Activated CD4-positive, alpha-beta T cell treated with anti-CD3 and anti-CD28 coated beads, Interleukin-2, Interleukin-6, amounts not matched to agents 100 ng/mL and 50 ng/mL, durations not matched to agents 16 hours and 8 hours (primary cell): ENCODE data around the gene BLZF1.
"Not testable (repeated sequence)": the region's sequence is repeated elsewhere in the genome, so short reads cannot be mapped to it uniquely, and the experiment has no call there.

Source experiments
- DNase-seq: peaks from one replicate; pipeline ENCODE4 v3.0.0-alpha.2; 2020

Gene BLZF1, protein sequence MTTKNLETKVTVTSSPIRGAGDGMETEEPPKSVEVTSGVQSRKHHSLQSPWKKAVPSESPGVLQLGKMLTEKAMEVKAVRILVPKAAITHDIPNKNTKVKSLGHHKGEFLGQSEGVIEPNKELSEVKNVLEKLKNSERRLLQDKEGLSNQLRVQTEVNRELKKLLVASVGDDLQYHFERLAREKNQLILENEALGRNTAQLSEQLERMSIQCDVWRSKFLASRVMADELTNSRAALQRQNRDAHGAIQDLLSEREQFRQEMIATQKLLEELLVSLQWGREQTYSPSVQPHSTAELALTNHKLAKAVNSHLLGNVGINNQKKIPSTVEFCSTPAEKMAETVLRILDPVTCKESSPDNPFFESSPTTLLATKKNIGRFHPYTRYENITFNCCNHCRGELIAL

DNA sequence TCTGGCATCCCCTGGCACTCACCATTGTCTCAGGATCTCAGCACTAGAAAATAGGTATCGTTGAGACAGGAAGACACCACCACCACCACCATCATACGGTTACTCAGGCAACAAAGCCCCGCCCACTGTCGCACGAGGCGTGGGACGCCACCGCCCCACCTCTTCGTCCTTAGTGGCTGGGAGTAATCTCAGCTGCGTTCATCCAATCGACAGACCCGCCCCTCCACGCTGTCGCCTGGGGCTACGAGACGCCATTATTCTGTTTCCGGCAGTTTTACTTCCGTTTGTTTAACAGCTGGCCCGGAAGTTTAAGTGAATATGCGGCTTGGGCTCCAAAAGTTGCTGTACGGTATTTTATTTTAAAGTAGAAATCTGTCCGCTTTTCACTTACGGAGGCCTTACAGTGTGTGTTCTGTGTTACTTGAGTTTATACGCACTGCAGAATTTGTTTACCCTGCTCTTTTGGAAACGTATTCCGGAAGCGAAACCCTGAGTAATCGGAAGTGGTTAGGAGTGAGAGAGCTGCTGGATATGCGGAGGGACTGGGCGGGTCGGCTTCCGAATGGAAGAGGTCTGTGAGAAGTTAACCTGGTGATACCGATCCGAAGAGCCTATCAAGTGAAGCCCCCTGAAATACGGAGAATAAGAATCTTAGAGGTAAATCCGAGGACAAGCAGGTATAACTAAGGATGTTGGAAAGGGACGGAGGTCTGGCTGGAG lies at the start of gene BLZF1, which contains the start of gene NME7:
BLZF1 (plus strand) TSS at position 510 of the 720 bp plus-strand sequence. CDS start 1,328 bp downstream, outside the sequence.
NME7 (minus strand) TSS at position 112 of the 720 bp plus-strand sequence; CDS start at position 25, 87 bp downstream.
- peak; percentile 98 for DNase-seq

- no peak for DNase-seq
Observed at GRCh38 chr1:169318536-169319244, 49.3 kb upstream of the BLZF1 start.

- DNase-seq = no peak
Observed at GRCh38 chr1:169321539-169321938, 46.5 kb upstream of the BLZF1 start.

DNA sequence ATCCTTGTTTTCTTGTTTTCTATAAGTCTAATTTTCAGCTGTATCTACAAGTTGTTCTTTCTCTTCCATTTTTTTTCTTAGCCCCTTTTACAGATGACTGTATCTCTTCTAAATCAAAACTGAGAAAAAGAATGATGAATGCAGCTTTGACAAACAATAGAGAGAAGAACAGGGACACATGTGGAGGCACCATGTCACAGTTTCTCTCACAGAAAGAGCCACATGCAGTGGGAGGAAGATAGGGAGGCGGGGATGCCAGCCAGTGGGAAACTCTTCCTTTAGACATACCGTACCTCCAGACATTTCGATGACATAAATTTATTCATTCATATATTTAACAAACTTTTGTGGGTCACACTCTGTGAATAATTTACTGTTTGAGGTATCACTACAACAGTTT lies 45.9 kb upstream of the BLZF1 start:
- DNase-seq = no peak

- DNase-seq = no peak
Observed at GRCh38 chr1:169325117-169325516, 42.9 kb upstream of the BLZF1 start.

DNA sequence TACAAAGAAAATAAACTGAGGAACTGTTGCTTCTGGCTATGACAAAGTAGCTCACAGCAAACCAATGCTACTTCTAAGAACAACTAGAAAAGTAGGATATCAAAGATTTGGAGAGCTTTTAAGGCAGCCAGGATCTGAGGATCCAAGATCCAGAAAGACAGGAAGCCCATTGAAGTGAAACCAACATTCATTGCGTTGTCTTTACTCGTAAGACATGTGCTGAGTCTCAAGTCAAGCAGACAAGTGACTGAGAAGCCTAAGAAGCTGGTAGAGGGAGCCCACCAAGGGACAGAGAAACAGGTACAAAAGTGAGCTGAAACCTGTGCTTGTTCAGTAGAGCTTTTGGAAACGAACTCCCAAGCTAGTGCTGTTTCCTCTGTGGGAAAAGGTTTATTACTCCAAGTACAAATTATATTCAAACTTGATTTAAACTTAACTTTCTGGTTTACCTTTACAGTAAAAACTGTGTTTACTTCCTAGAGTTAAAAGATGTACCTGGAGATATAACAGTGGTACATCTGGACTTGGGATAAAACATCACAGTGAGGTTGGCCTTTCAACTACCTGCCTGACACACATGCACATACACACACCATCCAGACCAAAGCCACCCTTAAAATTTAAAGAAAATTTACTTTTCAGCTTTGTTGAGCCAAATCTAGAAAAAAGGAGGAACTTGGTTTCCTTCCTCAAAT lies 41.6 kb upstream of the BLZF1 start:
- no peak for DNase-seq

DNA sequence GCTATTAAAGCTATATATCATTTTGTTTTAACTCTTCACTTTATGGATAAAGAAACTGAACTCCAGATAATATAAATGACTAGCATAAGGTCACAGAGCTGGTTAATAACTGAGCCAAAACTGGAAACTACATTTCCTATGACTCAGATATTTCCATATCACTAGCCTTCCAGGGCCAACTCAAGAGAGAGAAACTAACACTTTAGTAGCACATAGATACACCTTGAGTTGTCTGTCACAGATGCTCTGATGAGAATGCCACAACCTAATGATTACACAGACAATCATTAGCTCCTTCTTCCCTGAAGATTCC lies 41.1 kb upstream of the BLZF1 start:
- peak; percentile 52 for DNase-seq

- no peak for DNase-seq
Observed at GRCh38 chr1:169327875-169328274, 40.1 kb upstream of the BLZF1 start.

DNA sequence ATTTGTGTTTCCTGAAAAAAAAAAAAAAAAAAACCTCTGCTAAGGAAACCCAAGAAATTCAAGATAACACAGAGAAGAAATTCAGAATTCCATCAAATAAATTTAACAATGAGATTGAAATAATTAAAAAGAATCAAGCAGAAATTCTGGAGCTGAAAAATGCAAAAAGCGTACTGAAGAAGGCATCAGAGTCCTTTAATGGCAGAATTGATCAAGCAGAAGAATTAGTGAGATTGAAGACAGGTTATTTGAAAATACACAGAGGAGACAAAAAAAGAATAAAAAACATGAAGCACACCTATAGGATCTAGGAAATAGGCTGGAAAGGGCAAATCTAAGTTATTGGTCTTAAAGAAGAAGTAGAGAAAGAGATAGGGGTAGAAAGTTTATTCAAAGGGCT lies 38.6 kb upstream of the BLZF1 start:
- no peak for DNase-seq

DNA sequence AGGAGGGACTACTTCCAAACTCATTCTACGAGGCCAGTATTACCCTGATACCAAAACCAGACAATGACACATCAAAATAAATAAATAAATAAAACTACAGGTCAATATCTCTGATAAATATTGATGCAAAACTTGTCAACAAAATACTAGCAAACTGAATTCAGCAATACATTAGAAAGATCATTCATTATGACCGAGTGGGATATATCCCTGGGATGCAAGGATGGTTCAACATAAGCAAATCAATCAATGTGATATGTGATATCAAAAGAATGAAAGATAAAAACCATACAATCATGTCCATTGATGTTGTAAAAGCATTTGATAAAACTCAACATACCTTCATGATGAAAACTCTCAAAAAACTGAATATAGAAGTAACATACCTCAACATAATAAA lies 37.1 kb upstream of the BLZF1 start:
- no peak for DNase-seq

- not testable (repeated sequence) for DNase-seq
Observed at GRCh38 chr1:169334727-169335126, 33.3 kb upstream of the BLZF1 start.

DNA sequence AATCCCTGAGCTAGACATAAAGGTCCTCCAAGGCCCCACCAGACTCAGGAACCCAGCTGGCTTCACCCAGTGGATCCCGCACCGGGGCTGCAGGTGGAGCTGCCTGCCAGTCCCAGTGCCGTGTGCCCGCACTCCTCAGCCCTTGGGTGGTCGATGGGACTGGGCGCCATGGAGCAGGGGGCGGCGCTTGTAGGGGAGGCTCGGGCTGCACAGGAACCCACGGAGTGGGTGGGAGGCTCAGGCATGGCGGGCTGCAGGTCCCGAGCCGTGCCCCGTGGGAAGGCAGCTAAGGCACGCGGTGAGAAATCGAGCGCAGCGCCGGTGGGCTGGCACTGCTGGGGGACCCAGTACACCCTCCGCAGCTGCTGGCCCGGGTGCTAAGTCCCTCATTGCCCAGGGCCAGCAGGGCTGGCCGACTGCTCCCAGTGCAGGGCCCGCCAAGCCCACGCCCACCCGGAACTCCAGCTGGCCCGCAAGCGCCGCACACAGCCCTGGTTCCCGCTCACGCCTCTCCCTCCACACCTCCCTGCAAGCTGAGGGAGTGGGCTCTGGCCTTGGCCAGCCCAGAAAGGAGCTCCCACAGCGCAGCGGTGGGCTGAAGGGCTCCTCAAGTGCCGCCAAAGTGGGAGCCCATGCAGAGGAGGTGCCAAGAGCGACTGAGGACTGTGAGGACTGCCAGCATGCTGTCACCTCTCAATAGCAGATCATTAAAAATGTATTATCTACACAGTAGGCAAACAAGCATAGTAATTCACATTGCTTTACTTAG lies 30.9 kb upstream of the BLZF1 start:
- DNase-seq = not testable (repeated sequence)

- no peak for DNase-seq
Observed at GRCh38 chr1:169338617-169339016, 29.4 kb upstream of the BLZF1 start.

GRCh38 chr1:169339773-169340172 lies 28.2 kb upstream of the BLZF1 start:
- DNase-seq = no peak

DNA sequence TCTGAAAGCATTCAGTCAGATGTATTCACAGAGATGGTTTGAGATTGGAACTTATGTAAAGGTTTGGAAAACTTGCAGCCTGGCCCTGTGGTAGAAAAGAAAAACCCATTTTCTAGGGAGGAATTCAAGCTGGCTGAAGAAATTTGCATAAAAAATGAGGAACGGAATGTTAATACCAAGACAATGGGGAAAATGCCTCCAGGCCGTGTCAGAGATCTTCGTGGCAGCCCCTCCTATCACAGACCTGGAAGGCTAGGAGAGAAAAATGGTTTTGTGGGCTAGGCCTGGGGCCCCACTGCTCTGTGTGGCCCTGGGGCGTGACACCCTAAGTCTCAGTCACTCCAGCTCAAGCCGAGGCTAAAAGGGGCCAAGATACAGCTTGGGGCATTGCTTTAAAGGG lies 27.1 kb upstream of the BLZF1 start:
- DNase-seq = no peak

DNA sequence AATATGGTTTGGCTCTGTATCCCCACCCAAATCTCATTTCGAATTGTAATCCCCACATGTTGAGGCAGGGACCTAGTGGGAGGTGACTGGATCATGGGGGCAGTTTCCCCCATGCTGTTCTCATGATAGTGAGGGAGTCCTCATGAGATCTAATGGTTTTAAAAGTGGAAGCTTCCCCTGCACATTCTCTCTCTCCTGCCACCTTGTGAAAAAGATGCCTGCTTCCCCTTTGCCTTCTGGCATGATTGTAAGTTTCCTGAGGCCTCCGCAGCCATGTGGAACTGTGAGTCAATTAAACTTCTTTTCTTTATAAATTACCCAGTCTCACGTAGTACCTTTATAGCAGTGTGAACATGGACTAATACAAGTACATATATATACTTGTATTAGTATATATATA lies 25.9 kb upstream of the BLZF1 start:
- DNase-seq = not testable (repeated sequence)

GRCh38 chr1:169345511-169345910 lies 22.5 kb upstream of the BLZF1 start:
- DNase-seq = no peak

DNA sequence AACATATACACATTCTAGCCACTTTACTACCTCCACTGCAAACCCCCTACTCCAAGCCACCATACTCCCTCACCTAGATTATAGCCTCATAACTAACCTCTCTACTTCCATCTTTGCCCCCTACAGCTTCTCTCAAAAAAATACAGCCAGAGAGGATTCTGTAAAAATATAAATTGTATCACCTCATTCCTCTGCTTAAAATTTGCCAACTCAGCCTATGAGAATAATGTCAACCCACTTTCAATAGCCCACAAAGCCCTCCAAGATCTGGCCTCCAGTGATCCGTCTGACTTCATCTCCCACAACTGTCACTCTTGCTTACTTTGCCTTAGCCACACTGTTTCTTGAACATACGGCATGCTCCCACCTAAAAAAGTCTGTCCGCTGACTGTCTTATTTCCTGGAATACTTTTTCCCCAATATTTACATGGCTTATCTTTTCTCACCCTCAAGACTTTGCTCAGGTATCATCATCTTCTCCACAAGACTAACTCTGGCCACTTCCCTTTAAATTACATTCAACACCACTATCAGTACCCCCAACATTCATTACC lies 21.9 kb upstream of the BLZF1 start:
- DNase-seq = no peak

GRCh38 chr1:169347688-169348382 lies 20.2 kb upstream of the BLZF1 start:
- no peak for DNase-seq

GRCh38 chr1:169348383-169349036 lies 19.5 kb upstream of the BLZF1 start:
- DNase-seq = peak; percentile 64

DNA sequence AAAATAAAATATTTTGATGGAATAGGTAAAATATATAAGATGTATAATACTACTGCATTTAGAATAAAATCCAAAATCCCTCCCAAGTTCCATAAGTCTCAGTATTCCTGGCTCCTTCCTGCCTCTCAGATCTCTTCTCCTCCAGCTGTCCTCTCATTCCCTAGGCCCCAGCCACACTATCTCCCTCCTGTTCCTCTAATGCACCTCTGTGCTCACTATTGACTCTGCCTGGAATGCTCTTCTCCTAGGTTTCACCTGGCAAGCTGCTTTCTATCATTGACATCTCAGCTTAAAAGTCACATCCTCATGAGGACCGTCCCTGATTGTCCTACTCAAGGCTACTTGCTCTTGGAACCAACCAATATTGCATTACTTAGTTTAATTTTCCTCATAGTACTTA lies 7.6 kb upstream of the BLZF1 start:
- no peak for DNase-seq
